Stimulated activated CD4-positive, alpha-beta T cell treated with anti-CD3 and anti-CD28 coated beads, Interleukin-1b, Interleukin-23, amount 100 ng/mL, for 4 hours (primary cell): ENCODE results near the gene POLR1A.

ENCODE experiments used
- DNase-seq, 2 donors: peaks; one replicate each; pipeline ENCODE4 v3.0.0-alpha.2; 2020; ENCODE audit warnings: low read depth in 2 of 2

Gene POLR1A

DNA sequence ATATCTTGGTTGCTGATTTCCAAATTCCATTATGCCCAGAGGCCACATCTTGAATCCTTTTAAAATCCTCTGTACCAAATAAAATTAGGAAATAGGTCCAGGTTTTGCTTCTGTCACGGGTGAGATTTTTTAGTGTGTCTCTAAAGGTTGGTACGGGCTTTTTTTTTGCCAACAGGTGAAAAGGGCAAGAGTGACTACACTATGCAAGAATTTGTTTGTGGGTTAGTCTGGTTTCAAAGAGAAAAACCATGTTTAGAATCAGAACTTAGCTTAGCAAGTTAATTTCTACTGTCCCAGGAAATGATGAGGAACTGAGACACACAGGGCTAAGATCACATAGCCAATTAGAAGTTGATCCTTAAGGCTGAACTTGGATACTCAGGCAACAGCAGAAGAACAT lies 41.7 kb downstream of the POLR1A start:
- no peak for DNase-seq

DNA sequence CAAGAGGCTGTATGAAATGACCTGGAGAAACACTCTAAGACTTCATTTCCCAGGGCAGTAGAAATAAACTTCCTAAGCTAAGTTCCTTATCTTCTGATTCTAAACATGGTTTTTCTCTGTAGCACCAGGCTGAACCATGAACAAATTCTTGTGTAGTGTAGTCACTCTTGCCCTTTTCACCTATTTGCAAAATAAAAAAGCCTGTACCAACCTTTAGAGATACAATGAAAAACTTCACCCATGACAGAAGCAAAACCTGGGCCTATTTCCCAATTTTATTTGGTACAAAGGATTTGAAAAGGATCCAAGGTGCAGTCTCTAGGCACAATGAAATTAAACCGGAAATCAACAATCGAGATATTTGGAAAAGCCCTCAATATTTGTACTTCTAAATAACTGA lies 43.6 kb downstream of the POLR1A start:
- DNase-seq, result no peak

DNA sequence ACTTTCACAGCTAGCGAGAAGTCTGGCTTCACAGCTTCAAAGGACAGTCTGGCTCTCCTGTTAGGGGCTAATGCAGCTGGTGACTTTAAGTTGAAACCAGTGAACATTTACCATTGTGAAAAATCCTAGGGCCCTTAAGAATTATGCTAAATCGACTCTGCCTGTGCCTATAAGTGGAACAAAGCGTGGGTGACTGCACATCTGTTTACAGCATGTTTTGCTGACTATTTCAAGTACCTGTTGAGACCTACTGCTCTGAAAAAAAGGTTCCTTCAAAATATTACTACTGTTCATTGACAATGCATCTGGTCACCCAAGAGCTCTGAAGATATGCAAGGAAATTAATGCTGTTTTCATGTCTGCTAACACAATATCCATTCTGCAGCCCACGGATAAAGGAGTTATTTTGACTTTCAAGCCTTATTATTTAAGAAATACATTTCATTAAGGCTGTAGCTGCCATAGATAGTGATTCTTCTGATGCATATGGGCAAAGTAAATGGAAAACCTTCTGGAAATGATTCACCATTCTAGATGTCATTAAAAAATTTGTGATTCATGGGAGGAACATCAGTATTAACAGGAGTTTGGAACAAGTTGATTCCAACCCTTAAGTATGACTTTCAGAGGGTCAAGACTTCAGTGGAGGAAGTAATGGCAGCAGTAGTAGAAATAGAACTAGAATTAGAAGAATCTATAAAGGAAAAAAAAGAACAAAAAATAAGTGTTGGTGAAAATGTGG lies 48.9 kb downstream of the POLR1A start:
- no peak for DNase-seq

DNA sequence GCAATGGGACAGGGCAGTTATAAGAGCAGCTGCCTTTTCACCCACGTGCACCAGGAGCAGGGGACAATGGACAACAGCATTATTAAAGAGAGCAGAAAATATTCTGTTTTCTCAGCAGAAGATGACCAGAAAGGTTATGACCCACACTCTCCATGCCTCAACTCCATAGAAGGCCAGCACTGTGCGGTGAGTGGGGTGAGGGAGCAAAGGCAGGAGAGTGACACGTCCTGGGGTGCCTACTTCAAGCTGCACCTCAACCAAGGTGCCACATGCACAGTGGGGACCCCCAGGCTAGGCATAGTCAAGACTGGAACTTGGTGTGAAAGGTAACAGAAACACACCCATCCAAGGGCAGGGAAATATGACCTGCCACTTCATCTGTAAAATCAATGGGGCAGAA lies 50.4 kb downstream of the POLR1A start:
- no peak for DNase-seq

DNA sequence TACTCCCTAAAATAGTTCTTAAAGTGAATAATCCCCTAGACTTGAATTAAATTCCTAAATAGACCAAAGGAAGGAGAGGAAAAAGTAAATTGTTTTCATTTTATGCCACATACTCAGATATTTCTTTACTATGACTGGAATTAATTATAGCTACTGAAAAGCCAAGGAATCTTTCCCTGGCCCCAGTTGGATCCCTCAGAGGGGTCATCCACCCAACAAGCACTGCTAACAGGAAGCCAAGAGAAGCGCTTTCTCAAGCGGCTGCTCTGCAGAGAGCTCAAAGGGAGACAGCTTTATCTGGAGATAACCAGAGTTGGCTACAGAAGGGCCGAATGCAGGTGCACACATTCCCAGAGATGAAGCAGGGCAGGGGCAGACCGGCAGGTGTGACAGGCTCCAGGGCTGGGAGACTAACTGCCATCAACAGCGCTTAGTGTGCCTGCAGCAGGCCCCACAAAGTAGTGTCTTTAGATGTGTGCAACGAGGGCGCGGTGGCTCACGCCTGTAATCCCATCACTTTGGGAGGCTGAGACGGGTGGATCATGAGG lies 51.1 kb downstream of the POLR1A start:
- DNase-seq, result no peak

DNA sequence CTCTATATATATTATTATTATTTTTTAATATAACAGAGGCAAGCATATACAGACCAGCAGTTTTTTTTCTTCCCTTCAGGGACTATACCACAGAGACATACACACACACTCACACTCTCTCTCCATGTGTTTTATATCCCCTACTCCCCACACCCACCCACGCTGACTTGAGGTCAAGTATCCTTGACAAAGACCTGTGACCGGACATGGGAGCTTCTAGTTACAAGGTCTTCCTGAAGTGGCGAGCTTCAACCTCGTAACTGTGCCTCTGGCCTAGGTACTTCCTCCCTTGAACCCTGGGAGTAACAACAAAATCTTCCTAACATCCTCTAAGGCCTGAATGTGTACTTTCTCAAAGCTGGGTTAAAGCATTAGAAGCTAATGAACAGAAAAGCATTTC lies 52.5 kb downstream of the POLR1A start:
- no peak for DNase-seq

DNA sequence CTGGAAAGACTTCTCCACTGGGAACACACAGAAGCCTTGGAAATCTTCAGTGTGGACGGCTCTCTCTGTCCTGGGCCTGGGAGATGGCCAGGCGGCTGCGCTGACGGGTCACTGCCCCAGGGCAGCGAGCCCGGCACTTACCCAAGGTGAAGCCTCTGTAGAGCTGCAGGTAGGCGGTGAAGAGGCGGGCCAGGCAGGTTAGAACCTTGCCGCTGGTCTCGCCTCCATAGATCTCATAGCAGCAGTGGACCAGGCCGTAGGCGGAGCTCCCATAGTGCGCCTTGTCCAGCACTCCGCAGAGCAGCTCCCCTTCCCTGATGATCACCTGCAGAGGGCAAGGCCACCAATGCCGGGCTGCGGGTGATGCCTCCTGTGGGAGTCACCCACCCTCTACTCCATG lies 53.0 kb downstream of the POLR1A start:
- DNase-seq, result no peak

DNA sequence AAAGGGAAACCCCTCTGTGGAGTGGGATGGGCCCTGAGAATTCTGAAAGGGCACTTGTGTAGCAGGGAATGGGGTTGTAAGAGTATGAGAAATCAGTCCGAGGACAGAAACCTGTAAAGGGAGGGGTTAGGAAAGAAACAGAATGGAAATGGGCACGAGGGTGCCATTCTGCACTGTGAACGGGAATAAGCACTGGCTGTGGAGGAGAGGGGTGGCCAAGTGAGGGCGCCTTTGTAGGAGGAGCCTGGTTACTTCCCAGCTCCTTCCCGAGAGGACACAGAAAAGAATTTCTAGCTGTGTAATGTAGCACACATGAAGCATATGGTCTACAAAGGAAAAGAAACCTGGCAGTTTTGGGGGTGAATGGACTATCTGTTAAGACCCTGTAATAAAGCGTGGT lies 53.4 kb downstream of the POLR1A start:
- no peak for DNase-seq

DNA sequence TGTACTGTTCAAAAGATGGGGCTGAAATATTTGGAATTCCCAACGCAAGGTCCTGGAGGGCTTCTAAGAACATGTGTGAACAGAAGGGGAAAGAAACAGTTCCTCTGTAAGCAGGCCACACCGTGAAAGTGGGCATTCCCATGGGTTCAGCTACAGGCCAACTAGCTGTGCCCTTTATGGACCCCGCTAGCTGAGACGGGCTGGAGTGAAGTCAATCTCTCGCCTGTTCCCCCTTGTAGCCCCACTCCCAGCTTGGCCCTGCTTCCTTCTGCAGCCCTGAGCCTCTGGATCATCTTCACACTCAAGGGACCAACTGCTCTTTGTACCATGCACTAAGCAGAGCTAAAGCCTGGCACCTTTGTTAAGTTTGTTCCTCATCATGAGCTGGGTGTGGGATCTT lies 55.4 kb downstream of the POLR1A start:
- DNase-seq, result no peak

DNA sequence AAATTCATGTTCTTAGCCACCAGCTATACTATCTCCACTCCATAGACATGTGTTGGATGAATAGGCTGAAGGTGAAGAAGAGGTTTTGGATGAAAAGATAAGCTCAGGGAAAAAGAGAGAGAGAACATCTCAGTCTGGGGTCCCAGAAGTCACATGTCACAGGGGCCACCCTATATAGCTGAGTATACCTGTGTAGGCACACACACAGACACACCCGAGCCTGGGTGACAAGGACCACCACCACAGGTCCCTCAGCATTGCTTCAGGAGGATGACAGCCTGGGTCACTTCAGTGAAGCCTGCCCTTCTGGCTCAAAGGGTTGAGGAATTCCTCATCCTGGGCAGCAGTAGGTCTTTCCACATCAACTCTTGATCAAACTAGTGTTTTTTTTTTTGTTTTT lies 56.2 kb downstream of the POLR1A start:
- no peak for DNase-seq

DNA sequence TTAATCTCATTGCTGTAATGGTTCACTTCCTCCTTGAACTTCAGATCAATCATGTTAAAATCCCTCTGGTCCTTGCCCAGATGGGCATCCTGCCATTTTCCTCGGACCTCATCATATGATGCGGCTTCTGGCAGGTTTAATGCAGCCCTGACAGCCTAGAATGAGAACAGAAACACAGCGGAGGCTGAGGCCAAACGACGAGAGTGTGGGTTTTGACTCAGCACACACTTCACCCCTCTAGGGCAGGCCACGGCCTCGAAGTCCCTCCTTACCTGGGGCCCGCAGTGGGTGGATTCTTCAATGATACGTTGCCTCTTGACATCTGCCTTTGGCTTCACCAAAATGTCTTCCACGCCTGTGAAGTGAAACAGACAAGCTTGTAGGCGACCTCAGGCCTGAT lies 56.8 kb downstream of the POLR1A start:
- DNase-seq, result no peak

DNA sequence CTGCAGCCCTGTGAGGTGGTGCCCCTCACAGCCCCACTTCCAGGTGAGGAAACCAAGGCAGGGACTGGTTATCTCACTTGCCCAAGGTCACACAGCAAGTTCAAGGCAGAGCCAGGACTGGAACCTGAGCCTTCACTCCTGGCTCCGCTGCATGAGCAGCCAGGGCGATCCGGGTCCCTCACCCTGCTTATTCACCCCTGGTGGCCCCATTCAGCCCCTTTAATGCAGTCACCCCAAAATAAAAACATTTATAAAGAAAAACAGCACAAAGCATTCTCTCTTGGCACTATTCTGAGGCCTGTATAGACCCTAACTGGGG lies 57.3 kb downstream of the POLR1A start:
- DNase-seq, result no peak

DNA sequence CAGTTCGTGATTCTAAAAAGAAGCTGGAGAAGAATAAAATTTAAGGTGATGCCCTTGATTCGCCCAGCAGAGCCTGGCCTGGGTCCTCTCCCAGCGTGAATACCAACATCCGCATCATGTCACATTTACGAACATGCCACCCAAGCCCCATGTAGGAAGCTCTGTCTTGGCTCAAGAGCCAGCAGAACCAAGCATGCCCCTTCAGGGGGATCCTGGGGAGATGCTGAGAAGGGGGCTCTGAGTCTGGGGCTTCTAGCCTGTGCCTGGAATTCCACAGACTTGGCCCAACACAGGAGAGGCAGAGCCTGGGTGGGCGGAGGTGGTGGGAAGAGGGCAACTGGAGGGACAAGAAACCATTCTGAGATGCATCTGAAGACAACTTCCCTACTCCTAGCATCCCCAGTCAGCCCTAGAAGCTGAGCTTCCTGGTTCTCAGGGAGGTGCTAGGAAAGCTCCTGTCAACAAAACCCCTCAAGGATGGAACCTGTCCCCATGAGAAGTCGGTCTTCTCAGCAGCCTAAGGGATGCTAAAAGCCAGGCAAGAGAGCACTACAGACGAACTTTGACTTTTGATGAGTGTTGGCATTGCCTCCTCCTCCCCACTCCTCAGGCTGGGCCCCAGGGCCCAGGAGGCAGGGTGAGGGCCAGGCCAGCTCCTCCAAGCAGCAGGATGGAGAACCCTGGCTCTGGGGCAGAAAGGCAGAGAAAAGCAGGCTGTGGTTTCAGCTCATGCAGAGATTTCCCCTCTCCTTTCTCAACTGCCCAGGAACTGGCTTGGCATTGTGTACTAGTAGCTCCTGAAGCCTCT lies 57.9 kb downstream of the POLR1A start:
- DNase-seq, result no peak

DNA sequence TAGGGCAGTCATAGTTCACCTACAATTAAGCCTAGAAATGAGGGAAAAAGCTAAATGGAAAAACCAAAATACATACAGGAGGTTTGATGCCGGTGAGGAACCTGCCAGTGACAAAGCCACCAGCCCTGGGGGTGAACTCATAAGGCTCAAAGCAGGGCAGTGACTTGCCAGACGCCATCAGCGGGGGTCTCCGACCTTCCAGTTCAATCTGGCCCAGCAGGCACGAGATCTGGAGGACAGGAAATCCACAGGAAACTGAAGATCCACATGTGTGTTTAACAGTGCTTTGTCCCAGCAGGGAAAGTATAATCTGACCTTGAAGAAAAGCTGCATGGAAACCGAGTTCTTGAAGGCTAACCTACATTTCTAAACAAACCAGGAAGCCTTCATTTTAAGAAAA lies 60.1 kb downstream of the POLR1A start:
- no peak for DNase-seq

DNA sequence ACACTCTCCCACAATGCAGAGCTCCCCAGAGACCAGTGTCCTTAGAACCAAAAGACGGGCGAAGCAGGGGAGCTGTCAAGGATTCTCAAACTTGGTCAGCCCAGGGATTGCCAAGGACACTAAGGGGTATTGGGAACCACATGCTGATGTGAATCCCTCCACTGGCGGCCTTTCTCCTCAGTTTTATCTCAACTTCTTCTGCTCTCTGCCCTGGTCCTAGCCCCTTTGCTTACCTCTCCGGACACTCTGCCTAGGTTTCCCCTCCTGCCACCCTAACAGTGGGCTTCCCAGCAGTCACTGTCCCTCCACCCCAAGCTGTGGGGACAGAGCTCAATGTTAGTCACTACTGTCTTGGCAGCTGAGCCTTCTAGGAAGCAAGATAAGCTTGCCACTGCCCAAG lies 61.1 kb downstream of the POLR1A start:
- DNase-seq, result no peak

DNA sequence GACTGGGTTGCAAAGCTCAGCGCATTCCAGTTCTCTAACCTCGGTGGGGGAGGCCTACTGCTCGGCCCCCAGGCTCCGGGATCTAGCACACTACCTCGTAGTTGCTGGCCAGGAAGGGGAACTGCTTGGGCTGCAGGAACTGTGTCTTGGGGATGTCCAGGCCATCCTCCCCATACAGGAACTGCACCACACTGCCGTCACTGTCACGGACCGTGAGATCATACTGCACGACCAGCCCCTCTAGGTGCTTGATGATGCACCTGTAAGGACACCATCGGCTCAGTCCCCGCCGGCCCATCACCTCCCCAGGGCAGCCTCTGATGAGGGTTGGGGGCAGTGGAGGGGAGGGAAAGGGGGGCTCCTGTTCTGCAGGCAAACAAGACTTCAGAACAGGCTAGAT lies 61.6 kb downstream of the POLR1A start:
- no peak for DNase-seq

DNA sequence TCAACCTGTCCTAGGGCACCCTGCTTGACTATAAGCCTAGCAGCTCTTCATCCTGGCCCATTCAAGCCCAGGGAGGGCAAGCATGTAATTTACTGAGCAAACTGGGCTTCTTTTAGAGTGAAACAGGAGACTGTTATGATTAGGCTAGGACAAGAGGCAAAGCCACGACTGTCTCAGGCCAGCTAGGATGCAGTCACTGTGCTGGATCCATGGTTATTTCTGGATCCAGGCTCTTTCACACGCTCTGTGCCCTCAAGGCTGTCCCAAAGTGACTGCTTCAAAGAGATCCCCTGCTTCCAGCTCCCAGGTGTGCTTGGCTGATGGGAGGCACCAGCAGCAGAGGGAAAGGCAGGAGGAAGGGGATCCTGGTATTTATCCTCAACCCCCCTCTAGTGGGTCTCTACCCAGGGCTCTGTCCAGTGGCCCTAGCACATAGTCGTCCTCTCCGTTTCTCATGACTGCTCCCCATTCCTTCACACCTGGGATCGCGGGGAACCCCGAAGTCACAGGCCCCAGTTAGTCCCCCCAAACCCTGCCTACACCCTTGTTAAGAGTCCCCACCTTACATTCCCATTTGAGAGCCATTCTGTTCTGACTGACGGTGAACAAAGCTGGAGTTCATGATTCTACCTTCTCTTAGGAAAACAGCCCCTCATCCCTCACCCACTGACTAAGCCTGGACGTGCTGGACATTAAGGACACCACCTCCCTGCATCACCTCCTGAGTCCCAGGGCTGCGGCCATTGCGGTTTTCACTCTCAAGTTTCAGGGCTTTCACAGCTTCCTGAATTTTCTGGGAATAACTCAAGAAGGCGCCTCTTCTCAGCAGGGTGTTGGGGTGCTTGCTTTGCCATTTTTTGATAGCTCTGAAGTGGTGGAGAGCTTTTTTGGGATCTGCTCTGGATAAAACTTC lies 63.2 kb downstream of the POLR1A start:
- no peak for DNase-seq

DNA sequence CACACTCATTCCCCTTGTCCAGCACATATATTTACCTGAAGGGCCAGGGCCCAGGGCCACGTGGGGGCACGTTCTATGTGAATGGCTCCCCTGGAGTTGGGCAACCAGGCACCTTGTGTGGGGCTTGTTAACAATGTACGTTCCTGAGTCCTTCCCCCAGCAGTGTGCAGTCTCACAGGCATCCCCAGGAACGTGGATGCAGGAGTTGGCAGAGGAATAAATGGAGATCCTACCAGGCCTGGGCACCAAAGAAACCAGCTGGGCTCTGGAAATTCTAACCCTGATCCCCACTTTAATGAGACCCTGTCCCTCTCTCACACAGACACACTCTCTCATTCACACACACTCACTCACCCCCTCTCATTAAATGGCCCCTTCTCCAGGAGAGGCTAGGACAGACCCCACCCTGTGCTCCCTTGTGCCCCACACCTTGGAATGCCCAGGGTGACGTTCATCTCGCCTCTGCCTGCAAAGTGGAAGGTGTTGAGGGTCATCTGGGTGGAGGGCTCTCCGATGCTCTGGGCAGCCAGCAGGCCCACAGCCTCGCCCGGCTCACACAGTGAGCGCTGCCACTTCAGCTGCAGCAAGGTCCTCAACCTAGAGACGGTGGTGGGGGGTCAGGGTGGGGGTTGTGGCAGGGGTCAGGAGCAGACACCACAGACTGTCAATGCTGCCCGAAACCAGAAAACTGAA lies 65.6 kb downstream of the POLR1A start:
- no peak for DNase-seq

DNA sequence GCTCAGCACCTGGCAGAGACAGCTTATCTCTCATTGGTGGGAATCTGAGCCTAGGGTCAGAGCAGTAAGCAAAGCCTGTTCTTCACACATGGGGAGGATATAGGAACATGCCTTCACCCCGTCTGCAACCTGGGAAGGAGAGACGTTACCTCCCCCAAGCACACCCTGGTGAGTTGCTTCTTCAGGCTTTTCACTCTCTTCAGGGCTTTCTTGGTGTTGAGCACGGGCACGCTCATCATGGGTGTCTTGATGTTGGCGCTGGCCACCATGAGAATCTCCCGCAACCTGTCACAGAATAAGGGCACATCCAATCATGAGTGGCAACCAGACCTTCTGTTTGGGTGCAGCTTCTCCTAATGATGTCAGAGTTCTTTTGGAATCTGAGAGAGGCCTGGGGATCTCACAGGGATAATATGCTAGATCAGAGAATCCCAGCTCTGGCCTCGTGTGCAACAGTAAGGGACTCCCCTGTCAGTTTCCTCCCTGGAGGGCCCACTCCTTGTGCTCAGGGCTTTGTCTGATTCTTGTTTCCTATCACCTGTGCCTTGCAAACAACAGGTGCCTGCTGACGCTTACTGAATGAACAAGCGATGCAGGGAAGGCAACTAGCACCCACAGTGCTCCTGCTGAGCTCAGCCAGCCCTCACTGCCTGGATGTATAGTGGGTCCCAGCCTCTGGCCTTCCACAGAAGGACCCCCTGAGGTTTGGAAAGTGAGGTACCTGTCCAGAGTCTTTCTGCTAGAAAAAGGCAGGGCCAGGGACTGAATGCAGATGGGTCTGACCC lies 66.3 kb downstream of the POLR1A start:
- no peak for DNase-seq

DNA sequence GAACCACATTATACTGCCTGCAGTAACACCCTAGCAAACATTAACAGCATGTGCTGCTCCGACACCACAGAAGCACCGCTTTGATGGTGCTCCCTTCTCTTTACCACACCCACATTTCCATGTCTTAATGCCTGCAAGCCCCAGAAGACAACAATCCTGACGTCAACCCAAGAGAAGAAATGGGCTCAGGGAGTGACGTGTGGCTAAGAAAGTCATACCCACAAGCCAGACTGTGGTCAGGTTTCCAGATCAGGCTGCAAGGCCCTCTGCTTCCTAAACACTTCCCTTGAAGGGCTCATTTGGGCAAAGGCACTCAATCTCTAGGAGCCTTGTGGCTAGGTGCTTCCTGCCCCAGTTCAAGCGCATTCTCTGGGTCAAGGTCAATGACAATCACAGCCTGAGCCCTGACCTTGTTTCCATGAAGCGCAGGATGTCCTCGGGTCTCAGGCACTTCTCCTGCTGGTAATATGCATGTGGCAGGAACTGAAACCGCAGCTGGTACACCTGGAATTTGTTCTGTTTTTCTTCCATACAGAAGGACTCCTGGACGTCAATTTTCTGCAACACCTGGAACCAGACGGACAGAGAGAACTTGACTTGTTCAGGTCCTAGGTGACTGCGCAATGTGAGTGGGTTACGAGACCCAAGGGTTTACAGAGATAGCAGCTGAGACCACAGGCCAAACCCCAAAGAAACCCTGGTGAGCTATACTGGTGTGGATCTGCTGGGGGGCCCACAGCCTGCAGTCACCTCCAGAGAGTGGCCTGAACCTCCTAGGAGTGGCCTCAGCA lies 67.2 kb downstream of the POLR1A start:
- peak in 1 of 2 donors; percentile 24 for DNase-seq
